Loucy (cell line): ENCODE data around the gene SH3BGRL2.

Source experiments
- H2AFZ ChIP-seq: fragments of 200-600 bp; sonication (generic); 2 replicates; pipeline ENCODE4 v1.6.0; 2016; ENCODE audit warnings: antibody characterized with exemption, mild to moderate bottlenecking, low read length, moderate library complexity
- H3F3A ChIP-seq: fragments of 200-600 bp; 2 replicates; pipeline ENCODE4 v1.6.0; 2016; ENCODE audit warnings: antibody characterized with exemption, low read depth, mild to moderate bottlenecking
- H3K27me3 ChIP-seq: fragments of 200-600 bp; sonication (generic); 2 replicates; pipeline ENCODE4 v1.6.1; 2014; ENCODE audit warnings: low read length, mild to moderate bottlenecking; ENCODE audit not compliant: insufficient read depth, poor library complexity, severe bottlenecking
- H3K36me3 ChIP-seq: fragments of 200-600 bp; sonication (generic); 2 replicates; pipeline ENCODE4 v1.6.1; 2016; ENCODE audit warnings: low read length; ENCODE audit not compliant: insufficient read depth
- H3K4me1 ChIP-seq: fragments of 200-600 bp; sonication (generic); 2 replicates; pipeline ENCODE4 v1.5.1; 2014; ENCODE audit warnings: low read length, mild to moderate bottlenecking; ENCODE audit not compliant: insufficient read depth, poor library complexity, severe bottlenecking
- H3K4me2 ChIP-seq: fragments of 200-600 bp; sonication (generic); 2 replicates; pipeline ENCODE4 v1.6.0; 2014; ENCODE audit warnings: antibody characterized with exemption, low read length, low read depth, mild to moderate bottlenecking; ENCODE audit not compliant: poor library complexity, severe bottlenecking
- H3K4me3 ChIP-seq: fragments of 200-600 bp; sonication (generic); 2 replicates; pipeline ENCODE4 v1.5.1; 2014; ENCODE audit warnings: low read length, mild to moderate bottlenecking, mixed read lengths; ENCODE audit not compliant: poor library complexity, severe bottlenecking
- H3K79me2 ChIP-seq: fragments of 200-600 bp; sonication (generic); 2 replicates; pipeline ENCODE4 v1.6.1; 2014; ENCODE audit warnings: low read length; ENCODE audit not compliant: insufficient read depth
- H3K9ac ChIP-seq: fragments of 200-600 bp; sonication (generic); 2 replicates; pipeline ENCODE4 v1.6.0; 2014; ENCODE audit warnings: mild to moderate bottlenecking, low read depth, low read length, moderate library complexity; ENCODE audit not compliant: poor library complexity, severe bottlenecking
- H3K9me2 ChIP-seq: fragments of 200-600 bp; sonication (generic); replicated peaks from 2 replicates; pipeline ENCODE4 v1.6.1; 2016; ENCODE audit warnings: low read depth, low read length, mixed read lengths
- H3K9me3 ChIP-seq: fragments of 200-600 bp; sonication (generic); 2 replicates; pipeline ENCODE4 v1.6.1; 2014; ENCODE audit warnings: mild to moderate bottlenecking, antibody characterized with exemption, low read length, low read depth; ENCODE audit not compliant: insufficient read depth
- H4K20me1 ChIP-seq: fragments of 200-600 bp; sonication (generic); 2 replicates; pipeline ENCODE4 v1.6.0; 2014; ENCODE audit warnings: antibody characterized with exemption, low read length, mild to moderate bottlenecking; ENCODE audit not compliant: insufficient read depth, poor library complexity, severe bottlenecking
- CTCF ChIP-seq: fragments of 200-600 bp; sonication (generic); conservative IDR thresholded peaks from 2 replicates; pipeline ENCODE4 v1.5.1; 2014; ENCODE audit warnings: mild to moderate bottlenecking, antibody characterized with exemption, low read length
- EZH2phosphoT487 ChIP-seq: fragments of 200-600 bp; IDR thresholded peaks from 2 replicates; pipeline ENCODE4 v1.6.1; 2018; ENCODE audit warnings: antibody characterized with exemption, mild to moderate bottlenecking, moderate library complexity, borderline replicate concordance

The SH3BGRL2 gene

GRCh38 chr6:79686707-79687309 lies 55.7 kb downstream of the SH3BGRL2 start:
- H4K20me1 ChIP-seq, result no peaks in the 10 kb centered on the region
- H3F3A ChIP-seq, result no peaks in the 10 kb centered on the region
- H3K9ac ChIP-seq, result no peak overlapping the region
- H3K9me3 ChIP-seq, result no peaks in the 10 kb centered on the region; the same call in 1 of the 2 replicates
- no peak overlapping the region for H2AFZ ChIP-seq
- H3K4me2 ChIP-seq, result no peak overlapping the region
- H3K79me2 ChIP-seq, result no peaks in the 10 kb centered on the region
- H3K27me3 ChIP-seq, result no peaks in the 10 kb centered on the region
- no peaks in the 10 kb centered on the region for H3K4me1 ChIP-seq
- H3K36me3 ChIP-seq, result no peaks in the 10 kb centered on the region
- no peaks in the 10 kb centered on the region; the same call in 1 of the 2 replicates for H3K9me2 ChIP-seq
- no peak overlapping the region for H3K4me3 ChIP-seq
- TF ChIP-seq EZH2phosphoT487 (no peak), CTCF (no peak)

GRCh38 chr6:79687759-79688158 lies 56.6 kb downstream of the SH3BGRL2 start:
- no peaks in the 10 kb centered on the region for H4K20me1 ChIP-seq
- no peak overlapping the region for H3K4me2 ChIP-seq
- H3K27me3 ChIP-seq, result no peaks in the 10 kb centered on the region
- no peak overlapping the region for H3K4me3 ChIP-seq
- no peaks in the 10 kb centered on the region for H3K9me3 ChIP-seq
- H3K4me1 ChIP-seq, result no peaks in the 10 kb centered on the region
- TF ChIP-seq CTCF, result no peak
- no peak for TF ChIP-seq EZH2phosphoT487
- no peaks in the 10 kb centered on the region for H3K79me2 ChIP-seq
- no peaks in the 10 kb centered on the region for H3K36me3 ChIP-seq
- H3K9ac ChIP-seq, result no peak overlapping the region
- H2AFZ ChIP-seq, result no peak overlapping the region
- no peaks in the 10 kb centered on the region; the same call in 1 of the 2 replicates for H3K9me2 ChIP-seq
- no peaks in the 10 kb centered on the region for H3F3A ChIP-seq

- no peaks in the 10 kb centered on the region for H3K9me3 ChIP-seq
- no peaks in the 10 kb centered on the region for H3K4me1 ChIP-seq
- no peak overlapping the region for H3K9ac ChIP-seq
- H3K79me2 ChIP-seq, result no peaks in the 10 kb centered on the region
- H3K36me3 ChIP-seq, result no peaks in the 10 kb centered on the region
- TF ChIP-seq EZH2phosphoT487 (no peak), CTCF (no peak)
- H3K9me2 ChIP-seq, result no peaks in the 10 kb centered on the region; the same call in 1 of the 2 replicates
- H4K20me1 ChIP-seq, result no peaks in the 10 kb centered on the region
- H2AFZ ChIP-seq, result no peak overlapping the region
- no peak overlapping the region for H3K4me3 ChIP-seq
- H3F3A ChIP-seq, result no peaks in the 10 kb centered on the region
- no peak overlapping the region for H3K4me2 ChIP-seq
- no peaks in the 10 kb centered on the region for H3K27me3 ChIP-seq
Measured at GRCh38 chr6:79694156-79694555, 63.0 kb downstream of the SH3BGRL2 start.
